HEK293 (cell line): ENCODE results near the gene RETREG2.

ENCODE experiments used
- BCL11A ChIP-seq: fragments of 450-650 bp; formaldehyde crosslinking; IDR thresholded peaks from 2 replicates; pipeline ENCODE4 v1.5.1; 2016; ENCODE audit warnings: low read depth, missing biosample characterization, missing genetic modification characterization
- GLI4 ChIP-seq: fragments of 450-650 bp; formaldehyde crosslinking; IDR thresholded peaks from 2 replicates; pipeline ENCODE4 v1.5.1; 2016; ENCODE audit warnings: missing biosample characterization, missing genetic modification characterization
- SCRT2 ChIP-seq: fragments of 450-650 bp; formaldehyde crosslinking; IDR thresholded peaks from 2 replicates; pipeline ENCODE4 v1.5.1; 2016; ENCODE audit warnings: missing biosample characterization, missing genetic modification characterization
- SP2 ChIP-seq: fragments of 450-650 bp; formaldehyde crosslinking; IDR thresholded peaks from 2 replicates; pipeline ENCODE4 v1.5.1; 2016; ENCODE audit warnings: missing biosample characterization, missing genetic modification characterization
- ZBTB1 ChIP-seq: fragments of 450-650 bp; formaldehyde crosslinking; IDR thresholded peaks from 2 replicates; pipeline ENCODE4 v1.5.1; 2016; ENCODE audit warnings: missing biosample characterization, missing genetic modification characterization
- ZFHX2 ChIP-seq: fragments of 450-650 bp; formaldehyde crosslinking; conservative IDR thresholded peaks from 2 replicates; pipeline ENCODE4 v1.5.1; 2016; ENCODE audit warnings: missing biosample characterization, missing genetic modification characterization
- ZNF138 ChIP-seq: fragments of 450-650 bp; formaldehyde crosslinking; IDR thresholded peaks from 2 replicates; pipeline ENCODE4 v1.5.1; 2016; ENCODE audit warnings: missing biosample characterization, missing genetic modification characterization, borderline replicate concordance
- ZNF140 ChIP-seq: fragments of 450-650 bp; formaldehyde crosslinking; IDR thresholded peaks from 2 replicates; pipeline ENCODE4 v1.5.1; 2016; ENCODE audit warnings: missing biosample characterization, missing genetic modification characterization
- ZNF146 ChIP-seq: fragments of 450-650 bp; formaldehyde crosslinking; IDR thresholded peaks from 2 replicates; pipeline ENCODE4 v1.5.1; 2016; ENCODE audit warnings: missing biosample characterization, missing genetic modification characterization
- ZNF175 ChIP-seq: fragments of 450-650 bp; formaldehyde crosslinking; IDR thresholded peaks from 2 replicates; pipeline ENCODE4 v1.5.1; 2016; ENCODE audit warnings: missing biosample characterization, missing genetic modification characterization
- ZNF23 ChIP-seq: fragments of 450-650 bp; formaldehyde crosslinking; IDR thresholded peaks from 2 replicates; pipeline ENCODE4 v1.5.1; 2016; ENCODE audit warnings: missing biosample characterization, missing genetic modification characterization, borderline replicate concordance
- ZNF292 ChIP-seq: fragments of 450-650 bp; formaldehyde crosslinking; IDR thresholded peaks from 2 replicates; pipeline ENCODE4 v1.5.1; 2016; ENCODE audit warnings: low read depth, missing biosample characterization, missing genetic modification characterization, borderline replicate concordance
- ZNF324 ChIP-seq: fragments of 450-650 bp; formaldehyde crosslinking; IDR thresholded peaks from 2 replicates; pipeline ENCODE4 v1.5.1; 2016; ENCODE audit warnings: missing biosample characterization, missing genetic modification characterization
- ZNF423 ChIP-seq: fragments of 450-650 bp; formaldehyde crosslinking; IDR thresholded peaks from 2 replicates; pipeline ENCODE4 v1.5.1; 2016; ENCODE audit warnings: missing biosample characterization, missing genetic modification characterization
- ZNF530 ChIP-seq: fragments of 450-650 bp; formaldehyde crosslinking; IDR thresholded peaks from 2 replicates; pipeline ENCODE4 v1.5.1; 2016; ENCODE audit warnings: low read depth, missing biosample characterization, missing genetic modification characterization
- TF ChIP-seq, protein P1 (sequence below): fragments of 450-650 bp; formaldehyde crosslinking; IDR thresholded peaks from 2 replicates; pipeline ENCODE4 v1.5.1; 2016; ENCODE audit warnings: missing biosample characterization, missing genetic modification characterization
- TF ChIP-seq, protein P2 (sequence below): fragments of 450-650 bp; formaldehyde crosslinking; IDR thresholded peaks from 2 replicates; pipeline ENCODE4 v1.5.1; 2016; ENCODE audit warnings: missing biosample characterization, missing genetic modification characterization, borderline replicate concordance
- TF ChIP-seq, protein P3 (sequence below): fragments of 450-650 bp; formaldehyde crosslinking; IDR thresholded peaks from 2 replicates; pipeline ENCODE4; 2016; ENCODE audit warnings: missing biosample characterization, missing genetic modification characterization
- TF ChIP-seq, protein P4 (sequence below): fragments of 450-650 bp; formaldehyde crosslinking; IDR thresholded peaks from 2 replicates; pipeline ENCODE4 v1.5.1; 2016; ENCODE audit warnings: missing biosample characterization, missing genetic modification characterization
- TF ChIP-seq, protein P5 (sequence below): fragments of 450-650 bp; formaldehyde crosslinking; IDR thresholded peaks from 2 replicates; pipeline ENCODE4 v1.5.1; 2017; ENCODE audit warnings: missing biosample characterization, missing genetic modification characterization
- TF ChIP-seq, protein P6 (sequence below): fragments of 450-650 bp; formaldehyde crosslinking; conservative IDR thresholded peaks from 2 replicates; pipeline ENCODE4 v1.5.1; 2016; ENCODE audit warnings: low read depth, missing biosample characterization, missing genetic modification characterization
- TF ChIP-seq, protein P7 (sequence below): fragments of 450-650 bp; formaldehyde crosslinking; IDR thresholded peaks from 2 replicates; pipeline ENCODE4 v1.5.1; 2016; ENCODE audit warnings: missing biosample characterization, missing genetic modification characterization
- TF ChIP-seq, protein P8 (sequence below): fragments of 450-650 bp; formaldehyde crosslinking; IDR thresholded peaks from 2 replicates; pipeline ENCODE4 v1.5.1; 2016; ENCODE audit warnings: missing biosample characterization, missing genetic modification characterization

The RETREG2 gene

DNA sequence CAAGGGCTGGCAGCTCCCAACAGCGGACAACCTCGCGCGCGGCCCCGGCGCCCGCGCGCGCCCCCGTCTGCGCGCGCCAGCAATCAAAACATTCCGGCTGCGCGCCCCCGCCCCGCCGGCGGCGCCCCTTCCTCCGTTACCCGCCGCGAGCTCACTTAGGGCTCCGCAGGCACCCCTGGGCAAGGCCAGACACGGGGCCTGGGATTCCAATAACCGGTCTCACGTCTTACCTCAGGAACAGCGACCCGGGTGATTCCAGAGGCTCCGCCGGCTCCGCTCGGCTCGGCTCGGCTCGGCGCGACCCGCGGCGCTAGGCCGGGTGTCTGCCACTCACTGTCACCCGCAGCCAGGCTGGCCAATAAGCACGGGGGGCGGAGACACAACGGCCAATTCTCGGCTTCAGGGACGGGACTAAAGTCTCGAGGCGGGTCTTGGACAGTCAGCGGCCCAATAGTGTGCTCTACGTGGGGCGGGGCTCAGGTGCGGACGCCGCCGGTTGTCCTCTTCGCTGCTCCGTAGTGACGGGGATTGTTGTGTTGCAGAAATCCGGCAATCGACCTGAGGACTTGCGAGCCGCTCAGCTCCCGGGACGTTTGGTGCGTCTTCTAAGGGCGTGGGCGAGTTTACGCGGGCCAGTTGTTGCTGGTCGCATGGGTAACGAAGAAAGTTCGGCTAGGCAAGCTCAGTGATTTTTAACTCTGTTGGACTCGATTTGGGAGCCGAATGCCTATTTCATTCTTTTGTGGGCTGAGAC, 51.4 kb downstream of the RETREG2 start, which contains the start of the genes ANKZF1 and ATG9A (continued):
- TF ChIP-seq, protein P1, sequence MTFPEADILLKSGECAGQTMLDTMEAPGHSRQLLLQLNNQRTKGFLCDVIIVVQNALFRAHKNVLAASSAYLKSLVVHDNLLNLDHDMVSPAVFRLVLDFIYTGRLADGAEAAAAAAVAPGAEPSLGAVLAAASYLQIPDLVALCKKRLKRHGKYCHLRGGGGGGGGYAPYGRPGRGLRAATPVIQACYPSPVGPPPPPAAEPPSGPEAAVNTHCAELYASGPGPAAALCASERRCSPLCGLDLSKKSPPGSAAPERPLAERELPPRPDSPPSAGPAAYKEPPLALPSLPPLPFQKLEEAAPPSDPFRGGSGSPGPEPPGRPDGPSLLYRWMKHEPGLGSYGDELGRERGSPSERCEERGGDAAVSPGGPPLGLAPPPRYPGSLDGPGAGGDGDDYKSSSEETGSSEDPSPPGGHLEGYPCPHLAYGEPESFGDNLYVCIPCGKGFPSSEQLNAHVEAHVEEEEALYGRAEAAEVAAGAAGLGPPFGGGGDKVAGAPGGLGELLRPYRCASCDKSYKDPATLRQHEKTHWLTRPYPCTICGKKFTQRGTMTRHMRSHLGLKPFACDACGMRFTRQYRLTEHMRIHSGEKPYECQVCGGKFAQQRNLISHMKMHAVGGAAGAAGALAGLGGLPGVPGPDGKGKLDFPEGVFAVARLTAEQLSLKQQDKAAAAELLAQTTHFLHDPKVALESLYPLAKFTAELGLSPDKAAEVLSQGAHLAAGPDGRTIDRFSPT (tag by site-specific recombination): no peak
- TF ChIP-seq ZNF324 (no peak), ZNF23 (tag by site-specific recombination) (no peak), ZNF292 (no peak), ZNF423 (tag by site-specific recombination) (no peak), GLI4 (tag by site-specific recombination) (no peak), SP2 (tag by site-specific recombination) (peak; percentile 98), ZBTB1 (no peak), ZNF140 (tag by site-specific recombination) (no peak), ZNF530 (tag by site-specific recombination) (no peak), ZNF138 (no peak), ZNF175 (no peak), ZNF146 (no peak), SCRT2 (tag by site-specific recombination) (peak; percentile 79; the same call in 1 of the 2 replicates), ZFHX2 (peak; percentile 73), BCL11A (tag by site-specific recombination) (no peak)
- TF ChIP-seq, protein P2, sequence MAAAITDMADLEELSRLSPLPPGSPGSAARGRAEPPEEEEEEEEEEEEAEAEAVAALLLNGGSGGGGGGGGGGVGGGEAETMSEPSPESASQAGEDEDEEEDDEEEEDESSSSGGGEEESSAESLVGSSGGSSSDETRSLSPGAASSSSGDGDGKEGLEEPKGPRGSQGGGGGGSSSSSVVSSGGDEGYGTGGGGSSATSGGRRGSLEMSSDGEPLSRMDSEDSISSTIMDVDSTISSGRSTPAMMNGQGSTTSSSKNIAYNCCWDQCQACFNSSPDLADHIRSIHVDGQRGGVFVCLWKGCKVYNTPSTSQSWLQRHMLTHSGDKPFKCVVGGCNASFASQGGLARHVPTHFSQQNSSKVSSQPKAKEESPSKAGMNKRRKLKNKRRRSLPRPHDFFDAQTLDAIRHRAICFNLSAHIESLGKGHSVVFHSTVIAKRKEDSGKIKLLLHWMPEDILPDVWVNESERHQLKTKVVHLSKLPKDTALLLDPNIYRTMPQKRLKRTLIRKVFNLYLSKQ: no peak
- TF ChIP-seq, protein P3, sequence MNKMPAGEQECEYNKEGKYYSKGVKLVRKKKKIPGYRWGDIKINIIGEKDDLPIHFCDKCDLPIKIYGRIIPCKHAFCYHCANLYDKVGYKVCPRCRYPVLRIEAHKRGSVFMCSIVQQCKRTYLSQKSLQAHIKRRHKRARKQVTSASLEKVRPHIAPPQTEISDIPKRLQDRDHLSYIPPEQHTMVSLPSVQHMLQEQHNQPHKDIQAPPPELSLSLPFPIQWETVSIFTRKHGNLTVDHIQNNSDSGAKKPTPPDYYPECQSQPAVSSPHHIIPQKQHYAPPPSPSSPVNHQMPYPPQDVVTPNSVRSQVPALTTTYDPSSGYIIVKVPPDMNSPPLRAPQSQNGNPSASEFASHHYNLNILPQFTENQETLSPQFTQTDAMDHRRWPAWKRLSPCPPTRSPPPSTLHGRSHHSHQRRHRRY (tag by site-specific recombination): no peak
- TF ChIP-seq, protein P4, sequence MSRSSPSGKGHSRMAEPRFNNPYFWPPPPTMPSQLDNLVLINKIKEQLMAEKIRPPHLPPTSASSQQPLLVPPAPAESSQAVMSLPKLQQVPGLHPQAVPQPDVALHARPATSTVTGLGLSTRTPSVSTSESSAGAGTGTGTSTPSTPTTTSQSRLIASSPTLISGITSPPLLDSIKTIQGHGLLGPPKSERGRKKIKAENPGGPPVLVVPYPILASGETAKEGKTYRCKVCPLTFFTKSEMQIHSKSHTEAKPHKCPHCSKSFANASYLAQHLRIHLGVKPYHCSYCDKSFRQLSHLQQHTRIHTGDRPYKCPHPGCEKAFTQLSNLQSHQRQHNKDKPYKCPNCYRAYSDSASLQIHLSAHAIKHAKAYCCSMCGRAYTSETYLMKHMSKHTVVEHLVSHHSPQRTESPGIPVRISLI (tag by site-specific recombination): no peak
- TF ChIP-seq, protein P5, sequence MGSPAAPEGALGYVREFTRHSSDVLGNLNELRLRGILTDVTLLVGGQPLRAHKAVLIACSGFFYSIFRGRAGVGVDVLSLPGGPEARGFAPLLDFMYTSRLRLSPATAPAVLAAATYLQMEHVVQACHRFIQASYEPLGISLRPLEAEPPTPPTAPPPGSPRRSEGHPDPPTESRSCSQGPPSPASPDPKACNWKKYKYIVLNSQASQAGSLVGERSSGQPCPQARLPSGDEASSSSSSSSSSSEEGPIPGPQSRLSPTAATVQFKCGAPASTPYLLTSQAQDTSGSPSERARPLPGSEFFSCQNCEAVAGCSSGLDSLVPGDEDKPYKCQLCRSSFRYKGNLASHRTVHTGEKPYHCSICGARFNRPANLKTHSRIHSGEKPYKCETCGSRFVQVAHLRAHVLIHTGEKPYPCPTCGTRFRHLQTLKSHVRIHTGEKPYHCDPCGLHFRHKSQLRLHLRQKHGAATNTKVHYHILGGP (tag by site-specific recombination): no peak
- TF ChIP-seq, protein P6, sequence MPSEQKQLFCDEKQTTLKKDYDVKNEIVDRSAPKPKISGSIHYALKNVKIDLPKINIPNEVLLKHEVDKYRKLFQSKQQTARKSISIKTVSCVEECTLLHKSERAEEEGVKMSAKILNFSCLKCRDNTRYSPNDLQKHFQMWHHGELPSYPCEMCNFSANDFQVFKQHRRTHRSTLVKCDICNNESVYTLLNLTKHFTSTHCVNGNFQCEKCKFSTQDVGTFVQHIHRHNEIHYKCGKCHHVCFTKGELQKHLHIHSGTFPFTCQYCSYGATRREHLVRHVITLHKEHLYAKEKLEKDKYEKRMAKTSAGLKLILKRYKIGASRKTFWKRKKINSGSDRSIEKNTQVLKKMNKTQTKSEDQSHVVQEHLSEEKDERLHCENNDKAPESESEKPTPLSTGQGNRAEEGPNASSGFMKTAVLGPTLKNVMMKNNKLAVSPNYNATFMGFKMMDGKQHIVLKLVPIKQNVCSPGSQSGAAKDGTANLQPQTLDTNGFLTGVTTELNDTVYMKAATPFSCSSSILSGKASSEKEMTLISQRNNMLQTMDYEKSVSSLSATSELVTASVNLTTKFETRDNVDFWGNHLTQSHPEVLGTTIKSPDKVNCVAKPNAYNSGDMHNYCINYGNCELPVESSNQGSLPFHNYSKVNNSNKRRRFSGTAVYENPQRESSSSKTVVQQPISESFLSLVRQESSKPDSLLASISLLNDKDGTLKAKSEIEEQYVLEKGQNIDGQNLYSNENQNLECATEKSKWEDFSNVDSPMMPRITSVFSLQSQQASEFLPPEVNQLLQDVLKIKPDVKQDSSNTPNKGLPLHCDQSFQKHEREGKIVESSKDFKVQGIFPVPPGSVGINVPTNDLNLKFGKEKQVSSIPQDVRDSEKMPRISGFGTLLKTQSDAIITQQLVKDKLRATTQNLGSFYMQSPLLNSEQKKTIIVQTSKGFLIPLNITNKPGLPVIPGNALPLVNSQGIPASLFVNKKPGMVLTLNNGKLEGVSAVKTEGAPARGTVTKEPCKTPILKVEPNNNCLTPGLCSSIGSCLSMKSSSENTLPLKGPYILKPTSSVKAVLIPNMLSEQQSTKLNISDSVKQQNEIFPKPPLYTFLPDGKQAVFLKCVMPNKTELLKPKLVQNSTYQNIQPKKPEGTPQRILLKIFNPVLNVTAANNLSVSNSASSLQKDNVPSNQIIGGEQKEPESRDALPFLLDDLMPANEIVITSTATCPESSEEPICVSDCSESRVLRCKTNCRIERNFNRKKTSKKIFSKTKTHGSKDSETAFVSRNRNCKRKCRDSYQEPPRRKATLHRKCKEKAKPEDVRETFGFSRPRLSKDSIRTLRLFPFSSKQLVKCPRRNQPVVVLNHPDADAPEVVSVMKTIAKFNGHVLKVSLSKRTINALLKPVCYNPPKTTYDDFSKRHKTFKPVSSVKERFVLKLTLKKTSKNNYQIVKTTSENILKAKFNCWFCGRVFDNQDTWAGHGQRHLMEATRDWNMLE (tag by site-specific recombination): no peak
- TF ChIP-seq, protein P7, sequence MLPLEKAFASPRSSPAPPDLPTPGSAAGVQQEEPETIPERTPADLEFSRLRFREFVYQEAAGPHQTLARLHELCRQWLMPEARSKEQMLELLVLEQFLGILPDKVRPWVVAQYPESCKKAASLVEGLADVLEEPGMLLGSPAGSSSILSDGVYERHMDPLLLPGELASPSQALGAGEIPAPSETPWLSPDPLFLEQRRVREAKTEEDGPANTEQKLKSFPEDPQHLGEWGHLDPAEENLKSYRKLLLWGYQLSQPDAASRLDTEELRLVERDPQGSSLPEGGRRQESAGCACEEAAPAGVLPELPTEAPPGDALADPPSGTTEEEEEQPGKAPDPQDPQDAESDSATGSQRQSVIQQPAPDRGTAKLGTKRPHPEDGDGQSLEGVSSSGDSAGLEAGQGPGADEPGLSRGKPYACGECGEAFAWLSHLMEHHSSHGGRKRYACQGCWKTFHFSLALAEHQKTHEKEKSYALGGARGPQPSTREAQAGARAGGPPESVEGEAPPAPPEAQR (tag by site-specific recombination): no peak
- TF ChIP-seq, protein P8, sequence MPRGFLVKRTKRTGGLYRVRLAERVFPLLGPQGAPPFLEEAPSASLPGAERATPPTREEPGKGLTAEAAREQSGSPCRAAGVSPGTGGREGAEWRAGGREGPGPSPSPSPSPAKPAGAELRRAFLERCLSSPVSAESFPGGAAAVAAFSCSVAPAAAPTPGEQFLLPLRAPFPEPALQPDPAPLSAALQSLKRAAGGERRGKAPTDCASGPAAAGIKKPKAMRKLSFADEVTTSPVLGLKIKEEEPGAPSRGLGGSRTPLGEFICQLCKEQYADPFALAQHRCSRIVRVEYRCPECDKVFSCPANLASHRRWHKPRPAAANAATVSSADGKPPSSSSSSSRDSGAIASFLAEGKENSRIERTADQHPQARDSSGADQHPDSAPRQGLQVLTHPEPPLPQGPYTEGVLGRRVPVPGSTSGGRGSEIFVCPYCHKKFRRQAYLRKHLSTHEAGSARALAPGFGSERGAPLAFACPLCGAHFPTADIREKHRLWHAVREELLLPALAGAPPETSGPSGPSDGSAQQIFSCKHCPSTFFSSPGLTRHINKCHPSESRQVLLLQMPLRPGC (tag by site-specific recombination): no peak
